Activated CD8-positive, alpha-beta memory T cell treated with anti-CD3 and anti-CD28 coated beads, Interleukin-2, amount 50 U/mL, for 1 hour (primary cell): ENCODE measurements around the gene TPH1.

ENCODE experiments used
- DNase-seq: peaks from one replicate; pipeline ENCODE4 v3.0.0-alpha.2; 2020; ENCODE audit errors: extremely low read depth

The TPH1 gene

DNA sequence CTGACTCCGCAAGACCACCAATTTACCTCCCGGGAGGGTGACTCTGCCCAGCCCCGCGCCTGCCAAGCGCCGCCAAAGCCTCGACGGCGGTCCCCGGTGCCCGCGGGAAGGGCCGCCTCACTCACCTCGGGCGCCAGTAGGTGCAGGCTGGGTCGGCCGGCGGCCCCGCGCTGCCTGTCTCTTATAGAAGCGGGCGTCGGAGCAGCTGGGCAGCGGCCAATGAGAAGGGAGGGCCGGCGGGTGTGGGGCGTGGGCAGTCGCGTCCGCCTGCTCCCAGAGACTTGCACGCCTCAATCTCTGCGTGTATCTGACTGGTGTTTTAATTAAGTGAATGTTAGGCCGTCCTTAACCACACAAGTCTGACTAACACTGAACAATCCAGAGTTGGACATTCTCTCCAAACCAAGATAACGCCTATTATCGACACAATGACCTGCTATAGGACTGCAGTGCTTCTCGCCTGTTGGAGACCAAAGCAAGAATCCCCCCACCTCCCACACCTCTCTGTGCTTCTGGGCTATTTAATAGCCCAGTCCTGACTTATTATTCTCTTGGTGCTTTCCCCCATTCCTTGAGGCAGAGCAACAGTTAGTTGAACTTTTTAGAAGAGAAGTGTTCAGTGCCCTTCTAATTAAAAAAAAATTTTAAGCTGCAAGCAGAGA is at the start of gene TPH1:
Gene TPH1, minus strand, starts transcription at position 154 of the 662 bp plus-strand sequence. CDS start 5,507 bp downstream, outside the sequence.
- no peak for DNase-seq

DNA sequence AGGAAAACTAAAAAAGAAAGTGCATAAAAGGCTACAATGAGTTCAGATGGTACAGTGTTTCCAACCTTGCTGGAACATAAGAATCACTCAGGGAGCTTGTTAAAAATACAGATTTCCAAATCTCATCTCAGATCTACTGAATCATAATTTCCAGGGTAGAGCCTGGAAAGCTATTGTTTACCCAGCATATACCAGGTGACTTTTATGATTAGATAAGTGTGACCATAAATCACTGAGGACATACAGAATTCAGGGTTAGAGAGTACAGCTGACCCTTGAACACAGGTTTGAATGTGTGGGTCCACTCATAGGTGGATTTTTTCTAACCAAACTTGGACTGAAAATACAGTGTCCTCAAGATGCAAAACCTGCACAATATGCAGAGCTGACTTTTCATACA is 47.9 kb upstream of the TPH1 start:
- DNase-seq: no peak

DNA sequence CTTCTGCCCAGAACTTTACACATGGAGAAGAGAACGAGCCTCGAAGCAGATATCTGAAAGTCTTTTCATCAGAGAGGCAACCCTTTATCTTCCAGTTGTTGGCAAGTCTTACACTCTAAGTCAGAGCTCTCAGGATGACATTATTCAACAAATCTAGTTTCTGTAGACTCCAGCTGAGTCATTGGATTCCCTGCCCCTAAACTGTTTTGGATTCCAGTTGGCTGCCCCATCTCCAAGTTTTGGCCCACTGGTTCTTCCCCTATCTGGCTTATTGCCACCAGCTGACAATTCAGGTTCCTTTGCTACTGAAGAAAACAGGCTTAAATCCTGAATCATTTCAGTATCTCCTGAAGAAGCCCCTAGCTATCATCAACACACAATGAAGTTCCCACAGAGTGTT is 45.7 kb upstream of the TPH1 start:
- DNase-seq: no peak

DNA sequence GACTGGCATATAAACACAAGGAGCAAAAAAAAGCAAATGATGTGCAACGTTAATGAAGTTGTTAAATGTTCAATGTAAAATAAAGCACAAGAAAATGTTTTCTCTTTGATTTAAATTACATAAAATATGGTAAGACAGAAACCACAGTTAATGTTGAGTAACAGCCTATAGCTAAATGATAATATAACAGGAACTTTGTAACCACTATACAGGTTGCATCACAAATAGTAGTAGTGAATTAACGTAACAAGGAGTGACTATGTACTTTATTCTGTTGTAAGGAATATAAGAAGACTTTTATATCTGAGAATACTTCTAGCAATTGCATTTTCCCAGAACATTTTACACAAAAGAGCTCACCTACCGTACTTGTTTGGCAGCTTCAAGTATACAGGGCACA is 42.9 kb upstream of the TPH1 start:
- no peak for DNase-seq

DNA sequence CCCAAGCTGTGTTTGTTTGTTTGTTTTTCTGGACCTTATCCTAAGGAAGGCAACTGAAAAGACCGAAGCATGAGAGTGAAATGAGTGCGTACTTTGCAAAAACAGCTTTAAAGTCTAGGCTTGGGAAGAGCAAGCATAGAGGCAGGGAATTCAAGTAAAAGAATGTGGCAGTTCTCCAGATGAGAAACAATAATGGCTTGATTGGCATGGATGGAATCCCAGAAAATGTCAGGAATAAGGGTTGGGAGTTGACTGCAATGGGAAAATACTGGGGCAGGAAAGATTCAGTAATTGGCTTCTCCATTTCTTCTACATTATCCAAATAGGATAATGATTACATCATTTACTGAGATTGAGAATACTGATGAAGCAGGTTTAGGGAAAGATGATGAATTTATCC is 42.3 kb upstream of the TPH1 start:
- DNase-seq: no peak

DNA sequence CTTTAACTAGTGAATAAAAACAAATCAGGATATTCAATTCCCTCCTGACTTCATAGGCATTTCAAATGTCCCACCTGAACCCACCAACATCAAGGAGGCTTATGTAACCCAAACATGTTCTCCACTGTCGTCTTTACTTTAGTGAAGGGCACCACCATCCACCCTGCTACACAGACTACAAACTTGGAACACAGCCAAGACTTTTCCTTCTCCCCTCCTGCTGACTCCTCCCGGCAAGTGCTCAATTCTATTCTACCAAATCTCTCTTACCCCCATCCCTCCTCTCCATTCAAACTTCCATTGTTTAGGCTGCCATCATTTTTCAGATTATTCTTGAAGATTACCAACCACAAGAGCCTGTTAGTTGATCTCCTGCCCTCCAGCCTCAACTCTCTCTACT is 35.5 kb upstream of the TPH1 start:
- DNase-seq: no peak

DNA sequence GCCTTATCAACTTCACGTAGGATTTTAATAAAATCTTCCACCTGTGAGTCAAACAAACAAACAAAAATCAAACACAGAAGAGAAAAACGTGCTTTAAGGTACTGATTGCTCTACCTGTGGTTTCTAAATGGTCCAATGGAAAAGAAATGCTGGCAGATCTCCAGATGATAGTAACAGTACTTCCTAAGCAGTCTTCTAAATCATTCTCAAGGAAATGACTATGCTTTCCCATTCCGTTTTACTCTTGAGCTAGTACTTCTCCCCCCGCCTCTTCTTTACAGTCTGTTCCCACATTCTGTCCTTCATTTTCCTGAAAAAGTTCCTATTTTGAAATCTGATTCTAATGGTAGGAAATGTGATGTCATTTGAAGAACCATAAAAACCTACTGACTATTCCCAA is 34.4 kb upstream of the TPH1 start:
- DNase-seq: no peak

DNA sequence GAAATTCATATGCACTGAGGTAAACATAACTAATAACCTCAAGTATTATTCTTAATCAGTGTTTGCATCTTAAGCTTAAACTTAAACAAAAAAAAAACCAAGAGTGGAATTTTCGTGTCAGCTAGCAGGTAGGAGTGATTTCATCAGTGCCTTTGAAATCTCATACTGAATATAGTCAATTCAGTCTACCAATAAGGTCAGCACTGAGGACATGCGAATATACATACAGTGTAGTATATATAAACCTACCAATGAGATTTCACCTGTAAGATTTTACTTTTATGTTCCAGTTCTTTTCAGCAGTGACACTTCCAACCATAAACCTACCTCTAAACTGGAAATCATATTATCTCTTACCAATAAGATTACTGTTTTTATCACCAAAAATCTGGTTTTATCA is 32.8 kb upstream of the TPH1 start:
- no peak for DNase-seq

DNA sequence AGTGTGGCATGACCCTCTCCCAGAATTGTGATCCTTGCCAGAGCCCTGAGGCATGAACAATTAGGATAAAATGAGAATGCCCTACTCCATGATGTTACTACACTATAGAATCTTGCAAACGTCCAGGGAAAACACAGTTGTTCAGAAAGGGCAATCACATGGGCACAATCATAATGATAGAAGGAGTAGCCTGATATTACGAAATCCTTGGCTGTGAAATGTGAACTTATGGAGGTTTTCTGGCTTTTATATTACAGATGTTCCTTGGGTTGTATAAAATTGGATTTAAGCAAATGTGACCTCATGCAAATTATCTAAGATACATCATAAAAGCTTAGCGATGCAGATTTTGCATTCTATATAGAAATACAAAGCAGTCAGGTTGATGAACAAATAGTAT is 29.4 kb upstream of the TPH1 start:
- no peak for DNase-seq

DNA sequence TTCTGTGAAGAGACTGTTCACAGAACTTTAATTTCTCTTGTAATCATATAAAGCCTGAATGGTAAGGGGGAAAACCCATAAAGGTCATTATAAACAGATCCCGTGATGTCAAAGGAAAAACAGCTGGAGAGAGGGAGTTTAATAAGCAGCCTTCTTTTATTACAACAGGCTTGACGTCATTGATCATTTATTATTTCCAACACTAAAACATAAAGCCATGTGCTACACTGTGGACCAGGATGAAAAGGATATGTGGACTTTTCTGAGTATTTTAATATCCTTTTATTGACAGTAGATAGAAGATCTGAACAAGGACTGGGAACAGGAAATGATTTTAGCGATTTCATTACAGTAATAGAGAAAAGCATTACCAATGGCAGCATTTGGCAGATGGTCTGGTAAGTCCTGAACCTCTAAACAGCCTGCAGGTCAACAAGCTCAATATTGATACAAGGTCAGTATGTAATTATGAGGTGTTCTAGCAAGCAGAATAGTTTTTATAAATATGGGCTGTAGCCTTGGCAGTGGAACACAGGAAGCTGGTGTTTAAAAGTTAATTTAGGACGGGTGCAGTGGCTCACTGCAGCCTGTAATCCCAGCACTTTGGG is 25.1 kb upstream of the TPH1 start:
- no peak for DNase-seq

DNA sequence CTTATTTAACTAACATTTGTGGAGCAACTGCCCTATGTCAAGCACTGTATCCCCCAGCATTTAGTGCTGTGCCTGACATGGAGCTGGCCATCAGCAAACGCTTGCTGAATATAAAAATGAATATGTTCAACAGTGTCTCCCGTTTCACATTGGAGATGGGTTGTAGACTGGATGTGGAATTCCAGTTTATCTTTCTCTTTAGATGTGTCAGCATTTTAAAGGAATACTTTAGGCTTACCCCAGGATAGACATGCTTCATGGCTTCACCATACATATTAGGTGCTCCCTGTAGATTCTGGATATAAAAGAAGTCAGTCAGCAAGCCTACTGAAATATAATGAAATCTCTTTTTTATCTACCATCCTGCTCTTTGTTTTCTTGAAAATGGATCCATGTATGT is 21.3 kb upstream of the TPH1 start:
- no peak for DNase-seq

DNA sequence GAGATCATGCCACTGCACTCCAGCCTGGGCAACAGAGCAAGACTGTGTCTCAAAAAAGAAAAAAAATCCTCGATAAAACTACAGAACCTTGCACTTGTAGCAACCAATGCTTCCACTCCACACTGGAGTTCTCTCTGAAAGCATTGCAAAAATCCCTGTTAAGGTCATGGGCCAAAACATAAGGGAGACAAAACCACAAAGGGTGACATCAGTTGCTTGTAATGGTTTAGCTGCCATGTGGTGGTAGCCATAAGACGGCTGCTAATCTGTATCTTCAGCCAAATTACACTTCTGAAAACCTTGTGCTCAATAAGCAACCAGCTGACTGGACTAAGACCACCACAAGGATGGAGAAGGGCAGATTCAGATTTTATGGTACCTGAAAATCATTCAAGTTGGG is 20.6 kb upstream of the TPH1 start:
- no peak for DNase-seq

DNA sequence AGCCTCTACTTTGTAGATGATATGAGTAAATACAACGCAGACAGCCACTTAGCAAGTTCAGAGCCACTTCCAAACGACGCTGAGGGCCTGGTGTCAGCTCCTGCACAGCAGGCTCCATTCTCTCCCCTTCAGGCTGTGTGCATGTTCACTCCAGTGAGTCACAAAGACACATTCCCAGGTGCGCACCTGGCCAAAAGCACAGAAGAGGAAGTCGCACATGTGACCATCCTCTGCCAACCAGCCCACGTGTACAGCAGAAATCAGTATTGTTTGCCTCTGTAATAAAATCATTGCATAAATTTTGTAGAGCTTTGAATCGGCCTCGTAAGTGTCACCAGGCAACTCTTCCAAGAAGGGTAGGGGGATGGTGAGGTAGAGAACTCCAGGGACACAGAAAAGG is 19.5 kb upstream of the TPH1 start:
- DNase-seq: no peak

DNA sequence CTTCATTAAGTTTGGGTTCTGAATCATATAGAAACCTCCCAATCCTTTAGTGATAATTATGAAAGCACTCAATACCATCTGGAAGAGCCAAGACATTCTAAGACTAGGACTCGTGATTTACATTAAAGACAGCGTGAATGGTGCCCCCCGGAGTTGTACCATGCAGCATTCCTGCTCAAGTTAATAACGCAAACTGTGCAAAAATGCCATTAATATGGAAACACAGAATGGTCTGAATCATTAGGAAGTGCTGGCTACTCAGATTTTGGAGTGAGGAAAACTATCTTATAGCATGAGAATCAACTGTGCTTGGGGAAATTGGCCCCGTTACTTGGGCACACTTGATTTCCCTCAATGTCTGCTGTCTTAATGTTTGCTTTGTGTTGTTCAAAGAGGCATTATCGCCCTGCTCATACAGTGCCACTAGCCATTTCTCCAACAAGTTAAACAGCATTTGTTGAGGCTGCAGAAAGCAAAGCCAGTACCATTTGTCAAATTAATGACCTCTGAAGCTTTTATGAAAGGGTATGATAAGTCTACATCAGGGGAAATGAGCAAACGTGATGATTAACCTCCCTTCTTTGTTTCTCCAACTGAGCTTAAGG is 18.5 kb upstream of the TPH1 start:
- DNase-seq: no peak

DNA sequence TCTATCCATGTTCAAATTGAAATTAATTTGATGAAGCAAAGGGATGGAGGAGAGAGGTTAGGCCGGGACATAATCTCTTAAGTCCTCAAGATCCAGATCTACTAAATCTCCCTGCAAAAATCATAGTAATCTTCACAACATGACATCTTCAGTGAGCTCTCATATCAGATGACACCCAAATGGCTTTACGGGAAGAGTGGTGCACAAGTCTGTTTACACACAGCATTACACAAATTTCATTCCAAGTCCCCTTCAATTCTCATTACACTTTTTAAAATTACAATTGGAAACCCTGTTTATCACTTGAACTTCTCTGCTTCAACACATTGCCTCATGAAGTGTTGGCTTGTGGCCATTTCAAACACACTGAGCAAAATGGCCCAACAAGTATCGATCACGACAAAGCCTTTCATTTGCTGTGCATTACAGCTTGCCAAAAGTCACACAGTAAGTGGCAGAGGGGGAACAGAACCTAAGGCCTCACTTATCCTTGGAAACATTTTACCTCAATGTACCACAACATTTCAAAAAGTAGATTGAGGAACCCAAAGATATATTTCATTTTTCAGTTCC is 17.9 kb upstream of the TPH1 start:
- DNase-seq: no peak

DNA sequence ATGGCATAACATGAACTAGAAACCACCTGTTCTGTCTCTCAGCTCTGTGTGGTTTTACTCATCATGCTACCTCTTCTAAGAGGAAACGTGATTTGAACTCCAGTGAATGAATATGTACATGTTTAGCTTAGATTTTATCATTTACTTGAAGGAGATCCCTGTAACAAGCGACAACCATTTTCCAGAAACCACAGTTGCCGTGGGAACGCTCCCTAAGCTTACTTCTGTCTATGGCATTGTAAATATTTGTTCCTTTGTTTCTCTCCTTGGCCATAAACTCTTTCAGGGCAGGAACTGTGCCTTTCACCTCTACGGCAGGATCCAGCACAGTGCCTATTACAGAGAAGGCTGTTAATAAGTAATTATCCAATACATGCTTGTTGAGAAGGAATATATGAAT is 17.1 kb upstream of the TPH1 start:
- DNase-seq: no peak

DNA sequence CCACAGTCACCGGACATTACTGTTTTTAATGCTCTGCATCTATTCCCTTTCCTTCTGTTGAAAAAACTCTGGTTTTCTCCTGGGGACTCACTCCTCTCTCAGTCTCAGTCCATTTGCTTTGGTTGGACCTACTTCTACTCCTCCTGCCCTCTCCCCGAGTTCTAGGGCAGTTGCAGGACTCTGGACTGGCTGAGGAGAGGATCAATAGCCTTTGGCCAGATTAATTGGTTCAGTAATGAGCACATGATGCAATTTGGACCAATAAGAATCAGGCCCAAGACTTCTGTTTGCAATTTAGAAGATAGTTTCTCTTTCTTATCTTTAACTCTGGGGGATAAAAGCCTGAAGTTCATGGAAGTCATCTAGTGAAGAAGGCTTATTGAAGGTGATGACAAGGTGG is 15.3 kb upstream of the TPH1 start:
- no peak for DNase-seq

DNA sequence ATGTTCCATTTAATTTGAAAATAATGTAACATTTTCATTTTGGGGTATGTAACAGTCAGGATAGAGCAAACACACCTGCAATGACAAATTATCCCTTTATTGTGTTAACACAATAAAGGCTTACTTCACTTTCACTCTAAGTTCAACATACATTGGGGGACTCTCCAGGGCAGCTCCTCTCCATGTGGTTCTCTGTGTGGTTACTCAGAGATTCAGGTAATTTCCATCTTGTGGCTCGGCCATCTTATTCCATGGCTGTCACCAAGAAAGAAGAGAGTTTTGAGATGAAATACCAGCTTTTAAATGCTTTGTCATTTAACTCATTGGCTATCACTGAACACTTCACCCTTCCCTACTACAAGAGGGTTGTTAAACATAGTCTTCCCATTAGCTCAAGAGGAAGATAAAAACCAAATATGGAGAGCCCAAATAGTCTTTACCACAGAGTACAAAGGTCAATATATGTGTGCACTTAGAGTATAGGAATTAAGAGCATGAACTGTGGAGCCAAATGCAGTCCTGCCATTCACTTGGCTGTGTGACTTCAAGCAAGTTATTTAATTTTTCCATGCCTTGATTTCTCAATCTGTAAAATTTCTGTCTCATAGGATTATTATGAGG is 10.6 kb upstream of the TPH1 start:
- no peak for DNase-seq

DNA sequence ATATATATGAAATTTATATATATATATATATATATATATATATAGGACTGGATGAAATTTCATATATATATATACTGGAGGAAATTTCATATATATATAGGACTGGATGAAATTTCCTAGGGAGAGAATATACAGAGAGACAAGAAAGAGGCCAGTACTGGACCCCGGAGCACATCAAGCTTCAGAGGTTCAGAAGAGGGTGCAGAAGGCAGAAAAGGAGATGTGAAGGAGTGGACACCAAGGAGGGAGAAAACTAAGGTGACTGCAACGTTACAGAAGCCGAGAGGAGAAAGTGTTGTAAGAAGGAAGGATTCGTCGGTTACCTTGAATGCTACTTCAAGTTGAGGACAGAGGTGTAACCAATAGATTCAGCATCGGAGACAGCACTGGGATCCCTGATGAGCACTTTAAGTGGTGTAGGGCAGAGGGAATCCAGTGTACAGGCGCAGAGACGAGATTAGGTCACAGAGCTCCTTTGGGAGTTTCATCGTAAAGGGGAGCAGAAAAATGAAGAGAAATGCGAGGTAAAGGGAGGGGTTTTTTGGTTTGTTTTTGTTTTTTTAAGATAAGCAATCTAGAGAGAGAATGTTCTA is 8.5 kb upstream of the TPH1 start:
- DNase-seq: no peak

DNA sequence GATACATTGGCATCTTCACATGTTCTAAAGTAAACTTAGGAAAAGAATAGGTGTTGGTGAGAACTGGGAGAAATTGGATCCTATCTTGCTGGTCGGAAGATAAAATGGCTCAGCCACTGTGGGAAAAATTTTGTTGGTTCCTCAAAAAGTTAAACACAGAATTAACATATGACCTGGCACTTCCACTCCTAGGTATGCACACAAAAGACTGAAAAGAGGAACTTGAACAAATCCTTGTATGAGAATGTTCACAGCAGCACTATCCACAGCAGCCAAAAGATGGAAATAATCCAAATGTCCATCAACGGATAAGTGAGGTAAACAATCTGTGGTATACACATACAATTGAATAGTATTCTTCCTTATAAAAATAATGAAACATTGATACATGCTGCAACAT is 4.8 kb upstream of the TPH1 start:
- DNase-seq: no peak

DNA sequence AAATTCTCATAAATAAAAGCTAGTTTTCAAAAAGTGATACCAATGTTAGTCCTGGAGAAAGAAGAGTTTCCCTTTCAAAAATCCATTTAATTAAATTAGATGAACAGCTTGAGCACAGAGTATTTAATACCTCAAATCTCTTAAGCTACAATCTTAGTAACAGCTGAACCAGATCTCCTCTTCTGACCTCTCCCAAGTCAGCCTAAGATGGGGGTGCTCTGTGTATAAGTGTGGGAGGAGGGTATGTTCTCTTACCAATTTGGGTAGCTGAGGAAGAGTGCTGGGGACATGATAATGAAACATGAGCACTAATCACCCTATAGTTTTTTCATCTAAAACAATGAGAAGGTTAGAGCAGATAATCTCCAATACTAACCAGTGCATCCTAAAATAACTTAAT is 9.6 kb downstream of the TPH1 start:
- no peak for DNase-seq

DNA sequence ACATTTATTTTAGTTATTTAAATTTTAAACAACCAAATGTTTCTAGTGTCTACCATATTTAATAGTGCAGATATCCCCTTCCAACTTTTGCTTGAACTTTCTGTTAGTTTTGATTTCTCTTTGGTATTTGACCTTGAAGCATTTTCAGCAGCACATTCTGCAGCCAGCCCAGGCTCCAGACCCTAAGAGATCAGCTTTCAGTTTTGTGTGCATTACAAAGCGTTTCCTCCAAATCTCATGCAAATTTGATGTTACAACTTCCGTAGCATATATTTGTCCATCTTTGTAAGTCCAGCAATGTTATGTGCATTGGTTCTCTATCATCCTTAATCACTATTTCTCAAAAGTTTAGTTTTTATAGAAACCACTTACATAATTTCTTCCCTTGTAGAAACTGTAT is 18.6 kb downstream of the TPH1 start:
- no peak for DNase-seq

DNA sequence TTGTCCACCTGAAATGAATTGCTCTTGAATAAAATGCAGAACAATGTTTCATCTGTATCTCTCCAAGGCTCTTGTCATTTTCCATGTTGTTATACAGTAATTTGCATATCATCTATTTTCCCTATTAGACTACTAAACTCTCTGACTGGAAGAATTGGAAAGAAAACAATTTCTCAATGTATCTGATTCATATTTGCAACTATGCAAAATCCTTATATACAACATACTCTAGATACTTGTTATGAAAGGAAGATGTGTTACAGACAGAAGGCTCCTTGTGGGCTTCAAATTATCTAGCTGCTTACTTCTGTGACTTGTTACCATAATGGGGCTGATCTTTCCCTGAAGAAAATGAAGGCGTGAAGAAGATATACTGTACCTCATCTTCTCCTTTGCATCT is 23.6 kb downstream of the TPH1 start:
- no peak for DNase-seq
